ENCODE results near the gene H2BK1. TPM values are rescaled to one million over a fixed set of nuclear protein-coding genes. Genes with fewer than 3 reads are reported as not detected.

Gene H2BK1
- polyA plus RNA-seq, 1 donor (not counting 4 experiments of a cell fraction or from before 2014, with no cell fraction given): not detected

- Histone ChIP-seq H3K79me2 (ENCODE audit: control insufficient read depth, insufficient read depth, low read length) (no peaks in the 10 kb centered on the region), H3K27me3 (ENCODE audit: control insufficient read depth, extremely low read depth, insufficient read depth, low read length) (peaks cover 30% of the 10 kb centered on the region), H3K27ac (ENCODE audit: control insufficient read depth, insufficient read depth, low read length) (no peak overlapping the region), H3K9me3 (ENCODE audit: control insufficient read depth, low read depth, low read length) (no peaks in the 10 kb centered on the region), H3K36me3 (ENCODE audit: control insufficient read depth in 2 of 2, extremely low read depth in 1 of 2, insufficient read depth in 2 of 2, low read length in 2 of 2) (no peaks in the 10 kb centered on the region), H3K4me1 (ENCODE audit: control insufficient read depth, extremely low read depth, insufficient read depth, low read length) (peaks cover 12% of the 10 kb centered on the region), H2AFZ (ENCODE audit: control insufficient read depth, low read length) (no peak overlapping the region), H3K4me2 (ENCODE audit: control insufficient read depth, extremely low read depth, insufficient read depth, low read depth, low read length) (peak overlapping the region; percentile 12), H3K4me3 (ENCODE audit: control insufficient read depth in 2 of 3, extremely low read depth in 1 of 3, insufficient read depth in 2 of 3, low read depth in 1 of 3, low read length in 3 of 3) (no peak overlapping the region), H3K9ac (ENCODE audit: control insufficient read depth, extremely low read depth, insufficient read depth, low read length) (no peak overlapping the region), H4K20me1 (ENCODE audit: control insufficient read depth, extremely low read depth, insufficient read depth, low read length) (no peaks in the 10 kb centered on the region), H3K9me1 (ENCODE audit: control insufficient read depth, extremely low read depth, insufficient read depth, low read length) (no peaks in the 10 kb centered on the region)
- dilution Hi-C loops (cut with MboI; ENCODE audit: extremely low pct_ligation_motif_present, low sequenced_read_pairs): no loop called here
- TF ChIP-seq EZH2 (IDR thresholded peaks at IDR 0.05; ENCODE audit: low read length): no peak
- TF ChIP-seq CTCF (optimal IDR thresholded peaks at IDR 0.05 in 1 of 3, IDR thresholded peaks at IDR 0.05 in 1 of 3, conservative IDR thresholded peaks at IDR 0.05 in 1 of 3; ENCODE audit: extremely low read depth in 1 of 3, insufficient read depth in 2 of 3, low read length in 3 of 3): no peak
- FAIRE-seq (no peak), DNase-seq (ENCODE audit: low read depth, low spot score) (no peak)
Observed at GRCh38 chr7:151246102-151246850, 36.0 kb upstream of the H2BK1 start.

GRCh38 chr7:151245360-151246101 is 35.2 kb upstream of the H2BK1 start:
- peak overlapping the region; percentile 45 for H3K4me2 ChIP-seq (ENCODE audit: control insufficient read depth, extremely low read depth, insufficient read depth, low read depth, low read length)
- no peak overlapping the region for H3K9ac ChIP-seq (ENCODE audit: control insufficient read depth, extremely low read depth, insufficient read depth, low read length)
- no peaks in the 10 kb centered on the region for H3K79me2 ChIP-seq (ENCODE audit: control insufficient read depth, insufficient read depth, low read length)
- H3K27me3 ChIP-seq (ENCODE audit: control insufficient read depth, extremely low read depth, insufficient read depth, low read length): peaks cover 30% of the 10 kb centered on the region
- H3K4me1 ChIP-seq (ENCODE audit: control insufficient read depth, extremely low read depth, insufficient read depth, low read length): peaks cover 8% of the 10 kb centered on the region
- H3K27ac ChIP-seq (ENCODE audit: control insufficient read depth, insufficient read depth, low read length): no peak overlapping the region
- DNase-seq (ENCODE audit: low read depth, low spot score) (no peak), FAIRE-seq (no peak)
- no peaks in the 10 kb centered on the region for H3K9me1 ChIP-seq (ENCODE audit: control insufficient read depth, extremely low read depth, insufficient read depth, low read length)
- H2AFZ ChIP-seq (ENCODE audit: control insufficient read depth, low read length): no peak overlapping the region
- no peaks in the 10 kb centered on the region for H3K36me3 ChIP-seq (ENCODE audit: control insufficient read depth in 2 of 2, extremely low read depth in 1 of 2, insufficient read depth in 2 of 2, low read length in 2 of 2)
- no peaks in the 10 kb centered on the region for H4K20me1 ChIP-seq (ENCODE audit: control insufficient read depth, extremely low read depth, insufficient read depth, low read length)
- TF ChIP-seq EZH2 (IDR thresholded peaks at IDR 0.05; ENCODE audit: low read length) (peak; percentile 48), CTCF (optimal IDR thresholded peaks at IDR 0.05 in 1 of 3, IDR thresholded peaks at IDR 0.05 in 1 of 3, conservative IDR thresholded peaks at IDR 0.05 in 1 of 3; ENCODE audit: extremely low read depth in 1 of 3, insufficient read depth in 2 of 3, low read length in 3 of 3) (peak in 2 of 3 experiments; percentile 42 to 56)
- dilution Hi-C loops (cut with MboI; ENCODE audit: extremely low pct_ligation_motif_present, low sequenced_read_pairs): no loop called here
- H3K9me3 ChIP-seq (ENCODE audit: control insufficient read depth, low read depth, low read length): no peaks in the 10 kb centered on the region
- no peak overlapping the region for H3K4me3 ChIP-seq (ENCODE audit: control insufficient read depth in 2 of 3, extremely low read depth in 1 of 3, insufficient read depth in 2 of 3, low read depth in 1 of 3, low read length in 3 of 3)
